Right atrium auricular region (tissue), 2 donors: ENCODE results near the gene ATP13A4. TPM values are rescaled to one million over a fixed set of nuclear protein-coding genes. Genes with fewer than 3 reads are reported as not detected.

Experiments used
- DNase-seq: peaks from one replicate; pipeline ENCODE4 v3.0.0-alpha.2; 2019; ENCODE audit warnings: low spot score
- H3K27ac ChIP-seq, 2 donors: fragments of 200-600 bp; sonication (generic); 1 replicate in 1 of 2; 2 replicates in 1 of 2; pipeline ENCODE4 v1.5.1; 2016 to 2019
- H3K27me3 ChIP-seq, 2 donors: fragments of 200-600 bp; sonication (generic); one replicate each; pipeline versions ENCODE4 v1.5.1 to v1.6.0; 2017 to 2019
- H3K36me3 ChIP-seq: fragments of 200-600 bp; sonication (generic); one replicate; pipeline ENCODE4 v1.5.1; 2016
- H3K4me1 ChIP-seq, 2 donors: fragments of 200-600 bp; sonication (generic); one replicate each; pipeline versions ENCODE4 v1.5.1 to v1.6.0; 2017 to 2019
- H3K4me3 ChIP-seq, 2 donors: fragments of 200-600 bp; sonication (generic); 1 replicate in 1 of 2; 2 replicates in 1 of 2; pipeline ENCODE4 v1.5.1; 2017 to 2019; ENCODE audit warnings: mild to moderate bottlenecking in 1 of 2, moderate library complexity in 1 of 2
- H3K9me3 ChIP-seq, 2 donors: fragments of 200-600 bp; sonication (generic); one replicate each; pipeline ENCODE4 v1.5.1; 2019
- CTCF ChIP-seq, 2 donors: fragments of 200-600 bp; sonication (generic); IDR thresholded peaks; one replicate each; pipeline ENCODE4 v1.5.1; 2019; ENCODE audit warnings: antibody characterized with exemption in 2 of 2
- total RNA-seq, 2 donors: library from RNA; depleted of rRNA; stranded (reverse); fragments of >200 nt; gene quantifications; one replicate each; pipeline ENCODE4 v1.1.0, GENCODE V29; 2016

Gene ATP13A4
- total RNA-seq, 2 donors from 2014 or later = not detected

GRCh38 chr3:193499801-193500485 is 54.8 kb downstream of the ATP13A4 start:
- Histone ChIP-seq H3K4me1 (no peaks in the 10 kb centered on the region), H3K36me3 (no peaks in the 10 kb centered on the region), H3K9me3 (no peaks in the 10 kb centered on the region), H3K27ac (no peak overlapping the region), H3K27me3 (no peaks in the 10 kb centered on the region), H3K4me3 (no peak overlapping the region)
- DNase-seq = no peak
- TF ChIP-seq CTCF (IDR thresholded peaks at IDR 0.05) = no peak

GRCh38 chr3:193499136-193499770 is 55.4 kb downstream of the ATP13A4 start:
- Histone ChIP-seq H3K27me3 (no peaks in the 10 kb centered on the region), H3K27ac (no peak overlapping the region), H3K4me1 (no peaks in the 10 kb centered on the region), H3K36me3 (no peaks in the 10 kb centered on the region), H3K4me3 (no peak overlapping the region), H3K9me3 (peaks cover 0 to 4% of the 10 kb centered on the region in 2 donors)
- TF ChIP-seq CTCF (IDR thresholded peaks at IDR 0.05) = no peak
- no peak for DNase-seq

- Histone ChIP-seq H3K9me3 (peaks cover 0 to 7% of the 10 kb centered on the region in 2 donors), H3K27ac (no peak overlapping the region), H3K4me1 (no peaks in the 10 kb centered on the region), H3K27me3 (no peaks in the 10 kb centered on the region), H3K36me3 (no peaks in the 10 kb centered on the region), H3K4me3 (no peak overlapping the region)
- DNase-seq = no peak
- TF ChIP-seq CTCF (IDR thresholded peaks at IDR 0.05) = no peak
Observed at GRCh38 chr3:193498215-193498614, 56.5 kb downstream of the ATP13A4 start.

- H3K27me3 ChIP-seq = no peaks in the 10 kb centered on the region
- DNase-seq = no peak
- no peak overlapping the region for H3K27ac ChIP-seq
- H3K4me1 ChIP-seq = no peaks in the 10 kb centered on the region
- no peak for TF ChIP-seq CTCF (IDR thresholded peaks at IDR 0.05)
- no peak overlapping the region for H3K4me3 ChIP-seq
- H3K9me3 ChIP-seq = peaks cover 0 to 7% of the 10 kb centered on the region in 2 donors
- H3K36me3 ChIP-seq = no peaks in the 10 kb centered on the region
Observed at GRCh38 chr3:193496658-193497057, 58.0 kb downstream of the ATP13A4 start.

- H3K36me3 ChIP-seq = no peaks in the 10 kb centered on the region
- H3K9me3 ChIP-seq = peaks cover 0 to 7% of the 10 kb centered on the region in 2 donors
- DNase-seq = no peak
- no peak for TF ChIP-seq CTCF (IDR thresholded peaks at IDR 0.05)
- H3K27ac ChIP-seq = no peak overlapping the region
- H3K27me3 ChIP-seq = no peaks in the 10 kb centered on the region
- H3K4me1 ChIP-seq = no peaks in the 10 kb centered on the region
- H3K4me3 ChIP-seq = no peak overlapping the region
Observed at GRCh38 chr3:193491026-193491425, 63.7 kb downstream of the ATP13A4 start.
